Measurements from ENCODE around the gene KCND2.

DNA sequence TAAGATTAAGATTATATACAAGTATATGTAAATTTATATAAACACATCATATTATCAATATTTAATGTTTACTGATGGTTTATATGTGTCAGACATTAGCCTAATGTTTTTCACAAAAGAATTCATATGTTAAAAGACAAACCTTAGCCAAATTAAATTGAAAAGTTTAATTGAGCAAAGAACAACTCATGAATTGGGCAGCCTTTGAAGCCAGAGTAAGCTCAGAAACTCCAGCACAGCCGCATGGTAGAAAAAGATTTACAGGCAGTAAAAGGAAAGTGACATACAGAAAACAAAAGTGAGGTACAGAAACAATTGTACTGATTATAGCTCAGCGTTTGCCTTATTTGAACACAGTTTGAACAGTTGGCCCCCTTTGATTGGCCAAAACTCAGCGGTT, 460.9 kb downstream of the KCND2 start:
- TF ChIP-seq, protein P1, sequence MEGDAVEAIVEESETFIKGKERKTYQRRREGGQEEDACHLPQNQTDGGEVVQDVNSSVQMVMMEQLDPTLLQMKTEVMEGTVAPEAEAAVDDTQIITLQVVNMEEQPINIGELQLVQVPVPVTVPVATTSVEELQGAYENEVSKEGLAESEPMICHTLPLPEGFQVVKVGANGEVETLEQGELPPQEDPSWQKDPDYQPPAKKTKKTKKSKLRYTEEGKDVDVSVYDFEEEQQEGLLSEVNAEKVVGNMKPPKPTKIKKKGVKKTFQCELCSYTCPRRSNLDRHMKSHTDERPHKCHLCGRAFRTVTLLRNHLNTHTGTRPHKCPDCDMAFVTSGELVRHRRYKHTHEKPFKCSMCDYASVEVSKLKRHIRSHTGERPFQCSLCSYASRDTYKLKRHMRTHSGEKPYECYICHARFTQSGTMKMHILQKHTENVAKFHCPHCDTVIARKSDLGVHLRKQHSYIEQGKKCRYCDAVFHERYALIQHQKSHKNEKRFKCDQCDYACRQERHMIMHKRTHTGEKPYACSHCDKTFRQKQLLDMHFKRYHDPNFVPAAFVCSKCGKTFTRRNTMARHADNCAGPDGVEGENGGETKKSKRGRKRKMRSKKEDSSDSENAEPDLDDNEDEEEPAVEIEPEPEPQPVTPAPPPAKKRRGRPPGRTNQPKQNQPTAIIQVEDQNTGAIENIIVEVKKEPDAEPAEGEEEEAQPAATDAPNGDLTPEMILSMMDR (conservative IDR thresholded peaks at IDR 0.05), result no peak
- TF ChIP-seq ZFX (IDR thresholded peaks at IDR 0.05), result no peak

Data from C4-2B (cell line).